Measurements from ENCODE around the gene COL8A2. TPM values are rescaled to one million over a fixed set of nuclear protein-coding genes. Genes with fewer than 3 reads are reported as not detected.

Gene COL8A2
- total RNA-seq, 1 donor from 2014 or later: 1.2 TPM

- DNase-seq (ENCODE audit: low read depth): no peak
- peaks cover 4% of the 10 kb centered on the region for H3K36me3 ChIP-seq (ENCODE audit: control insufficient read depth, insufficient read depth, low read length)
- no peak for TF ChIP-seq CTCF (IDR thresholded peaks at IDR 0.05; ENCODE audit: insufficient read depth, low read length, poor library complexity, severe bottlenecking)
Observed at GRCh38 chr1:36088265-36088576, 36.8 kb downstream of the COL8A2 start.

GRCh38 chr1:36087233-36088123 lies 37.5 kb downstream of the COL8A2 start:
- no peak for TF ChIP-seq CTCF (IDR thresholded peaks at IDR 0.05; ENCODE audit: insufficient read depth, low read length, poor library complexity, severe bottlenecking)

More at GRCh38 chr1:36088265-36088576, 36.8 kb downstream of the COL8A2 start:
- H3K4me3 ChIP-seq (ENCODE audit: low read depth, low read length): peak overlapping the region; percentile 85
- H3K27me3 ChIP-seq (ENCODE audit: control insufficient read depth, insufficient read depth, low read length): no peaks in the 10 kb centered on the region

GRCh38 chr1:36086529-36087232 lies 38.3 kb downstream of the COL8A2 start:
- DNase-seq (ENCODE audit: low read depth): no peak
- TF ChIP-seq CTCF (IDR thresholded peaks at IDR 0.05; ENCODE audit: insufficient read depth, low read length, poor library complexity, severe bottlenecking): no peak
- no peaks in the 10 kb centered on the region for H3K27me3 ChIP-seq (ENCODE audit: control insufficient read depth, insufficient read depth, low read length)
- H3K4me3 ChIP-seq (ENCODE audit: low read depth, low read length): no peak overlapping the region
- no peaks in the 10 kb centered on the region for H3K36me3 ChIP-seq (ENCODE audit: control insufficient read depth, insufficient read depth, low read length)

More at GRCh38 chr1:36087233-36088123, 37.5 kb downstream of the COL8A2 start:
- no peak for DNase-seq (ENCODE audit: low read depth)
- Histone ChIP-seq H3K4me3 (ENCODE audit: low read depth, low read length) (no peak overlapping the region), H3K27me3 (ENCODE audit: control insufficient read depth, insufficient read depth, low read length) (no peaks in the 10 kb centered on the region), H3K36me3 (ENCODE audit: control insufficient read depth, insufficient read depth, low read length) (peaks cover 2% of the 10 kb centered on the region)

GRCh38 chr1:36085686-36086526 lies 39.1 kb downstream of the COL8A2 start:
- TF ChIP-seq CTCF (IDR thresholded peaks at IDR 0.05; ENCODE audit: insufficient read depth, low read length, poor library complexity, severe bottlenecking): no peak
- H3K36me3 ChIP-seq (ENCODE audit: control insufficient read depth, insufficient read depth, low read length): no peaks in the 10 kb centered on the region
- DNase-seq (ENCODE audit: low read depth): no peak
- H3K4me3 ChIP-seq (ENCODE audit: low read depth, low read length): no peak overlapping the region
- no peaks in the 10 kb centered on the region for H3K27me3 ChIP-seq (ENCODE audit: control insufficient read depth, insufficient read depth, low read length)

- no peak for TF ChIP-seq CTCF (IDR thresholded peaks at IDR 0.05; ENCODE audit: insufficient read depth, low read length, poor library complexity, severe bottlenecking)
- no peaks in the 10 kb centered on the region for H3K36me3 ChIP-seq (ENCODE audit: control insufficient read depth, insufficient read depth, low read length)
- H3K4me3 ChIP-seq (ENCODE audit: low read depth, low read length): no peak overlapping the region
- no peaks in the 10 kb centered on the region for H3K27me3 ChIP-seq (ENCODE audit: control insufficient read depth, insufficient read depth, low read length)
- no peak for DNase-seq (ENCODE audit: low read depth)
Observed at GRCh38 chr1:36085126-36085525, 39.9 kb downstream of the COL8A2 start.

Measured in kidney epithelial cell (primary cell).